Neural cell (in vitro differentiated cells): ENCODE data around the gene ETV7. TPM values are rescaled to one million over a fixed set of nuclear protein-coding genes. Genes with fewer than 3 reads are reported as not detected.
"Not testable (repeated sequence)": the region's sequence is repeated elsewhere in the genome, so short reads cannot be mapped to it uniquely, and the experiment has no call there.

ENCODE experiments used
- H2AFZ ChIP-seq: fragments of 200-600, 300-800 bp; sonication (generic), shearing (Covaris generic); 2 replicates; pipeline ENCODE4 v1.6.0; 2014; ENCODE audit warnings: low read depth, mild to moderate bottlenecking, antibody characterized with exemption, low read length, moderate library complexity
- H3F3A ChIP-seq: fragments of 200-600 bp; shearing (Covaris generic); 2 replicates; pipeline ENCODE4 v1.6.1; 2016; ENCODE audit warnings: mild to moderate bottlenecking, moderate library complexity, mixed read lengths, antibody characterized with exemption, low read length; ENCODE audit not compliant: insufficient read depth, poor library complexity, severe bottlenecking
- H3K27ac ChIP-seq: fragments of 200-600, 300-800 bp; sonication (generic), shearing (Covaris generic); 2 replicates; pipeline ENCODE4 v1.5.1; 2014; ENCODE audit warnings: mild to moderate bottlenecking, low read length, moderate library complexity
- H3K27me3 ChIP-seq: fragments of 300-800, 200-600 bp; sonication (generic), shearing (Covaris generic); 2 replicates; pipeline ENCODE4 v1.6.0; 2014; ENCODE audit warnings: mild to moderate bottlenecking, low read depth, low read length, moderate library complexity; ENCODE audit not compliant: insufficient read depth
- H3K36me3 ChIP-seq: fragments of 300-800, 200-600 bp; sonication (generic), shearing (Covaris generic); 2 replicates; pipeline ENCODE4 v1.5.1; 2014; ENCODE audit warnings: mild to moderate bottlenecking, antibody characterized with exemption, low read length, moderate library complexity; ENCODE audit not compliant: insufficient read depth
- H3K4me2 ChIP-seq: fragments of 300-800, 200-600 bp; sonication (generic), shearing (Covaris generic); 2 replicates; pipeline ENCODE4 v1.6.0; 2014; ENCODE audit warnings: mild to moderate bottlenecking, low read length
- H3K4me3 ChIP-seq: fragments of 300-800, 200-600 bp; sonication (generic), shearing (Covaris generic); 2 replicates; pipeline ENCODE4 v1.5.1; 2014; ENCODE audit warnings: mild to moderate bottlenecking, low read length, moderate library complexity
- H3K79me2 ChIP-seq: fragments of 200-600 bp; shearing (Covaris generic); replicated peaks from 2 replicates; pipeline ENCODE4 v1.6.0; 2014; ENCODE audit warnings: mild to moderate bottlenecking, low read length, moderate library complexity; ENCODE audit not compliant: insufficient read depth
- H3K9ac ChIP-seq: fragments of 300-800, 200-600 bp; sonication (generic), shearing (Covaris generic); 2 replicates; pipeline ENCODE4 v1.6.1; 2016; ENCODE audit warnings: mild to moderate bottlenecking, low read length, mixed read lengths
- H3K9me2 ChIP-seq: fragments of 200-600 bp; shearing (Covaris generic); 2 replicates; pipeline ENCODE4 v1.6.1; 2016; ENCODE audit warnings: mild to moderate bottlenecking, low read length, mixed read lengths; ENCODE audit not compliant: insufficient read depth
- H3K9me3 ChIP-seq: fragments of 200-600, 300-800 bp; sonication (generic), shearing (Covaris generic); 2 replicates; pipeline ENCODE4 v1.6.1; 2016; ENCODE audit warnings: mild to moderate bottlenecking, mixed run types, low read length, moderate library complexity, mixed read lengths
- H4K20me1 ChIP-seq: fragments of 200-600 bp; shearing (Covaris generic); 2 replicates; pipeline ENCODE4 v1.6.1; 2016; ENCODE audit warnings: mild to moderate bottlenecking, mixed run types; ENCODE audit not compliant: insufficient read depth
- CTCF ChIP-seq: fragments of 450-650 bp; IDR thresholded peaks from 2 replicates; pipeline ENCODE4 v1.5.1; 2014; ENCODE audit warnings: antibody characterized with exemption, mild to moderate bottlenecking, moderate library complexity; ENCODE audit not compliant: poor library complexity, severe bottlenecking
- EP300 ChIP-seq: fragments of 450-650 bp; conservative IDR thresholded peaks from 2 replicates; pipeline ENCODE4 v1.6.1; 2014; ENCODE audit warnings: antibody characterized with exemption, mild to moderate bottlenecking, moderate library complexity; ENCODE audit not compliant: poor library complexity, severe bottlenecking
- EZH2 ChIP-seq: fragments of 200-600, 300-800 bp; shearing (Covaris generic), sonication (generic); IDR thresholded peaks from 2 replicates; pipeline ENCODE4 v1.6.1; 2014; ENCODE audit warnings: antibody characterized with exemption, low read length, borderline replicate concordance, mild to moderate bottlenecking; ENCODE audit not compliant: insufficient read depth, poor library complexity, severe bottlenecking
- MXI1 ChIP-seq: fragments of 450-650 bp; conservative IDR thresholded peaks from 2 replicates; pipeline ENCODE4 v1.6.1; 2014; ENCODE audit warnings: antibody characterized with exemption, mild to moderate bottlenecking; ENCODE audit not compliant: poor library complexity, severe bottlenecking
- POLR2AphosphoS5 ChIP-seq: IDR thresholded peaks from 2 replicates; pipeline ENCODE4 v1.6.1; 2012
- RAD21 ChIP-seq: fragments of 450-650 bp; conservative IDR thresholded peaks from 2 replicates; pipeline ENCODE4 v1.6.1; 2014; ENCODE audit warnings: antibody characterized with exemption, mild to moderate bottlenecking, moderate library complexity
- SMC3 ChIP-seq: fragments of 450-650 bp; conservative IDR thresholded peaks from 2 replicates; pipeline ENCODE4 v1.6.1; 2014; ENCODE audit warnings: antibody characterized with exemption, mild to moderate bottlenecking, moderate library complexity; ENCODE audit not compliant: poor library complexity
- TAF1 ChIP-seq: IDR thresholded peaks from 2 replicates; pipeline ENCODE4 v1.6.1; 2012; ENCODE audit warnings: low read depth
- polyA plus RNA-seq: library from polyadenylated mRNA; depleted of rRNA; stranded (reverse); fragments of >200 nt; gene quantifications from 2 replicates; pipeline ENCODE4 v1.2.3, GENCODE V29; 2014
- TF ChIP-seq, protein P1 (sequence below): IDR thresholded peaks from 2 replicates; pipeline ENCODE4 v1.6.1; 2012; ENCODE audit warnings: borderline replicate concordance

ETV7 gene
- polyA plus RNA-seq, 1 donor from 2014 or later, result not detected

- H3K27me3 ChIP-seq, result no peaks in the 10 kb centered on the region
- no peak overlapping the region for H3K27ac ChIP-seq
- H3K9ac ChIP-seq, result no peak overlapping the region
- no peak overlapping the region for H2AFZ ChIP-seq
- no peak overlapping the region for H3K4me3 ChIP-seq
- no peak overlapping the region for H3K4me2 ChIP-seq
- H3K79me2 ChIP-seq, result no peaks in the 10 kb centered on the region
- H3K36me3 ChIP-seq, result no peaks in the 10 kb centered on the region
- no peaks in the 10 kb centered on the region for H4K20me1 ChIP-seq
- no peaks in the 10 kb centered on the region for H3K9me2 ChIP-seq
- no peaks in the 10 kb centered on the region for H3K9me3 ChIP-seq
- H3F3A ChIP-seq, result no peaks in the 10 kb centered on the region
- TF ChIP-seq EP300 (no peak), MXI1 (no peak), SMC3 (no peak), EZH2 (no peak), RAD21 (no peak), TAF1 (no peak), CTCF (no peak), POLR2AphosphoS5 (no peak)
- TF ChIP-seq, protein P1, sequence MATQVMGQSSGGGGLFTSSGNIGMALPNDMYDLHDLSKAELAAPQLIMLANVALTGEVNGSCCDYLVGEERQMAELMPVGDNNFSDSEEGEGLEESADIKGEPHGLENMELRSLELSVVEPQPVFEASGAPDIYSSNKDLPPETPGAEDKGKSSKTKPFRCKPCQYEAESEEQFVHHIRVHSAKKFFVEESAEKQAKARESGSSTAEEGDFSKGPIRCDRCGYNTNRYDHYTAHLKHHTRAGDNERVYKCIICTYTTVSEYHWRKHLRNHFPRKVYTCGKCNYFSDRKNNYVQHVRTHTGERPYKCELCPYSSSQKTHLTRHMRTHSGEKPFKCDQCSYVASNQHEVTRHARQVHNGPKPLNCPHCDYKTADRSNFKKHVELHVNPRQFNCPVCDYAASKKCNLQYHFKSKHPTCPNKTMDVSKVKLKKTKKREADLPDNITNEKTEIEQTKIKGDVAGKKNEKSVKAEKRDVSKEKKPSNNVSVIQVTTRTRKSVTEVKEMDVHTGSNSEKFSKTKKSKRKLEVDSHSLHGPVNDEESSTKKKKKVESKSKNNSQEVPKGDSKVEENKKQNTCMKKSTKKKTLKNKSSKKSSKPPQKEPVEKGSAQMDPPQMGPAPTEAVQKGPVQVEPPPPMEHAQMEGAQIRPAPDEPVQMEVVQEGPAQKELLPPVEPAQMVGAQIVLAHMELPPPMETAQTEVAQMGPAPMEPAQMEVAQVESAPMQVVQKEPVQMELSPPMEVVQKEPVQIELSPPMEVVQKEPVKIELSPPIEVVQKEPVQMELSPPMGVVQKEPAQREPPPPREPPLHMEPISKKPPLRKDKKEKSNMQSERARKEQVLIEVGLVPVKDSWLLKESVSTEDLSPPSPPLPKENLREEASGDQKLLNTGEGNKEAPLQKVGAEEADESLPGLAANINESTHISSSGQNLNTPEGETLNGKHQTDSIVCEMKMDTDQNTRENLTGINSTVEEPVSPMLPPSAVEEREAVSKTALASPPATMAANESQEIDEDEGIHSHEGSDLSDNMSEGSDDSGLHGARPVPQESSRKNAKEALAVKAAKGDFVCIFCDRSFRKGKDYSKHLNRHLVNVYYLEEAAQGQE, result no peak
Measured at GRCh38 chr6:36367743-36368142, 19.7 kb downstream of the ETV7 start.

GRCh38 chr6:36364669-36365479, 22.6 kb downstream of the ETV7 start:
- Histone ChIP-seq H3K4me3 (no peak overlapping the region), H3K9me3 (no peaks in the 10 kb centered on the region), H3K27me3 (no peaks in the 10 kb centered on the region), H3K9ac (no peak overlapping the region), H2AFZ (no peak overlapping the region), H3K36me3 (no peaks in the 10 kb centered on the region), H3K27ac (no peak overlapping the region), H4K20me1 (no peaks in the 10 kb centered on the region), H3F3A (no peaks in the 10 kb centered on the region), H3K9me2 (no peaks in the 10 kb centered on the region), H3K79me2 (no peaks in the 10 kb centered on the region), H3K4me2 (no peak overlapping the region)
- no peak for TF ChIP-seq POLR2AphosphoS5
- TF ChIP-seq EP300, result no peak
- TF ChIP-seq CTCF, result no peak
- TF ChIP-seq RAD21, result no peak
- TF ChIP-seq, protein P1, result no peak
- no peak for TF ChIP-seq MXI1
- TF ChIP-seq SMC3, result no peak
- no peak for TF ChIP-seq TAF1
- no peak for TF ChIP-seq EZH2

DNA sequence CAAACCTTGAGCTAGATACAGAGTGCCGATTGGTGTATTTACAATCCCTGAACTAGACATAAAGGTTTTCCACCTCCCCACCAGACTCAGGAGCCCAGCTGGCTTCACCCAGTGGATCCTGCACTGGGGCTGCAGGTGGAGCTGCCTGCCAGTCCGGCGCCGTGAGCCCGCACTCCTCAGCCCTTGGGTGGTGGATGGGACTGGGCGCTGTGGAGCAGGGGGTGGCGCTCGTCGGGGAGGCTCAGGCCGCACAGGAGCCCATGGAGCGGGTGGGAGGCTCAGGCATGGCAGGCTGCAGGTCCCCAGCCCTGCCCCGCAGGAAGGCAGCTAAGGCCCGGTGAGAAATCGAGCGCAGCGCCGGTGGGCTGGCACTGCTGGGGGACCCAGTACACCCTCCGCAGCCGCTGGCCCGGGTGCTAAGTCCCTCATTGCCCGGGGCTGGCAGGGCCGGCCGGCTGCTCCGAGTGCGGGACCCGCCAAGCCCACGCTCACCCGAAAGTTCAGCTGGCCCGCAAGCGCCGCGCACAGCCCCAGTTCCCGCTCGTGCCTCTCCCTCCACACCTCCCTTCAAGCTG, 23.3 kb downstream of the ETV7 start:
- not testable (repeated sequence) for H3K9me2 ChIP-seq, H2AFZ ChIP-seq

More for the DNA sequence above, 23.3 kb downstream of the ETV7 start:
- not testable (repeated sequence) for H3K36me3 ChIP-seq, H3F3A ChIP-seq, H3K9ac ChIP-seq, H3K27me3 ChIP-seq, H3K4me2 ChIP-seq, H3K9me3 ChIP-seq, H3K27ac ChIP-seq, H3K79me2 ChIP-seq, H3K4me3 ChIP-seq, H4K20me1 ChIP-seq
